Activated B cell treated with CpG ODN at 0.5 μM for 24 hours (primary cell): ENCODE results near the gene SKI. TPM values are rescaled to one million over a fixed set of nuclear protein-coding genes. Genes with fewer than 3 reads are reported as not detected.
"Not testable (repeated sequence)": the region's sequence is repeated elsewhere in the genome, so short reads cannot be mapped to it uniquely, and the experiment has no call there.

ENCODE experiments used
- ATAC-seq: fragments of 200-7000 bp; cut with Tn5 transposase; one replicate; pipeline ENCODE4 v1.10.0; 2021; ENCODE audit warnings: low read depth, mild to moderate bottlenecking, moderate library complexity
- CTCF ChIA-PET: fragments of 350-600 bp; sonication (Branson Sonifier 250); formaldehyde crosslinking; loops from one replicate; lab custom pipeline; 2021; ENCODE audit warnings: antibody characterized with exemption; lab: Charles Lee
- POLR2A ChIA-PET: fragments of 350-600 bp; sonication (Branson Sonifier 250); formaldehyde crosslinking; loops from one replicate; lab custom pipeline; 2021; ENCODE audit warnings: antibody characterized with exemption; lab: Charles Lee
- DNase-seq: peaks from one replicate; pipeline ENCODE4 v3.0.0; 2022
- H3K27ac Mint-ChIP-seq: one replicate; pipeline ENCODE4 v1.8.0; 2020; ENCODE audit warnings: mixed read lengths
- H3K27me3 Mint-ChIP-seq: one replicate; pipeline ENCODE4 v1.8.0; 2021; ENCODE audit warnings: mixed read lengths
- H3K36me3 Mint-ChIP-seq: one replicate; pipeline ENCODE4 v1.8.0; 2021; ENCODE audit warnings: low read depth, mixed read lengths
- H3K4me1 Mint-ChIP-seq: one replicate; pipeline ENCODE4 v1.8.0; 2021; ENCODE audit warnings: mixed read lengths
- H3K4me3 Mint-ChIP-seq: one replicate; pipeline ENCODE4 v1.8.0; 2020; ENCODE audit warnings: mild to moderate bottlenecking, mixed read lengths
- H3K9me3 Mint-ChIP-seq: one replicate; pipeline ENCODE4 v1.8.0; 2020; ENCODE audit warnings: mixed read lengths
- CTCF ChIP-seq: fragments of 200-600 bp; IDR thresholded peaks from one replicate; pipeline ENCODE4 v1.8.0; 2022; ENCODE audit warnings: antibody characterized with exemption, mild to moderate bottlenecking
- intact Hi-C: fragments of 100-400 bp; cut with micrococcal nuclease; formaldehyde crosslinking; loops from one replicate; pipeline ENCODE4 v1.15.1; 2024
- total RNA-seq: library from RNA; stranded (reverse); gene quantifications from 2 replicates; pipeline ENCODE4 v1.2.3, GENCODE V29; 2022

SKI gene
- total RNA-seq, 1 donor from 2014 or later: 37.6 TPM

GRCh38 chr1:2259668-2260402 is 31.7 kb downstream of the SKI start:
- ChIA-PET CTCF (interaction anchor here (1.3 kb wide), 1 partner anchor 65 kb away, joined by 3 read pairs; no protein-coding TSS in a partner anchor), POLR2A (interaction anchor here (1.7 to 2.1 kb wide), 2 partner anchors 25 to 41 kb away, joined by 7 to 9 read pairs; no protein-coding TSS in a partner anchor)
- H3K27me3 Mint-ChIP-seq: no peaks in the 10 kb centered on the region
- no peak for DNase-seq
- peak overlapping the region; percentile 3 for H3K27ac Mint-ChIP-seq
- intact Hi-C loops: loop anchor here (10.0 kb wide), 1 partner anchor 55 kb away; no protein-coding TSS in a partner anchor
- H3K4me1 Mint-ChIP-seq: peaks cover 61% of the 10 kb centered on the region
- no peak for TF ChIP-seq CTCF
- H3K9me3 Mint-ChIP-seq: no peaks in the 10 kb centered on the region
- no peak overlapping the region for H3K4me3 Mint-ChIP-seq
- peaks cover 4% of the 10 kb centered on the region for H3K36me3 Mint-ChIP-seq
- ATAC-seq: no peak

GRCh38 chr1:2260470-2260869 is 32.4 kb downstream of the SKI start:
- H3K27ac Mint-ChIP-seq, H3K27me3 Mint-ChIP-seq, H3K9me3 Mint-ChIP-seq, DNase-seq, H3K4me3 Mint-ChIP-seq, ATAC-seq, intact Hi-C loops: not testable (repeated sequence)
- ChIA-PET CTCF (interaction anchor here (1.3 kb wide), 1 partner anchor 66 kb away, joined by 3 read pairs; no protein-coding TSS in a partner anchor), POLR2A (interaction anchor here (0.9 to 1.2 kb wide), 3 partner anchors 30 to 66 kb away, joined by 3 read pairs; partner anchors contain the start of gene FAAP20)
- Mint-ChIP-seq H3K4me1 (peaks cover 68% of the 10 kb centered on the region), H3K36me3 (peaks cover 10% of the 10 kb centered on the region)

- no peaks in the 10 kb centered on the region for H3K9me3 Mint-ChIP-seq
- POLR2A ChIA-PET: interaction anchor here (0.9 to 1.2 kb wide), 3 partner anchors 30 to 66 kb away, joined by 3 read pairs; partner anchors contain the start of gene FAAP20
- CTCF ChIA-PET: interaction anchor here (0.9 to 1.3 kb wide), 2 partner anchors 51 to 66 kb away, joined by 3 read pairs; no protein-coding TSS in a partner anchor
- DNase-seq (no peak), ATAC-seq (no peak)
- H3K4me1 Mint-ChIP-seq: peaks cover 69% of the 10 kb centered on the region
- TF ChIP-seq CTCF: no peak
- H3K36me3 Mint-ChIP-seq: peaks cover 10% of the 10 kb centered on the region
- no peak overlapping the region for H3K27ac Mint-ChIP-seq
- intact Hi-C loops: no loop called here
- H3K27me3 Mint-ChIP-seq: no peaks in the 10 kb centered on the region
- no peak overlapping the region for H3K4me3 Mint-ChIP-seq
Measured at GRCh38 chr1:2260917-2261316, 32.8 kb downstream of the SKI start.

GRCh38 chr1:2261476-2262395 is 33.6 kb downstream of the SKI start:
- H3K4me3 Mint-ChIP-seq, H3K9me3 Mint-ChIP-seq, intact Hi-C loops, H3K27ac Mint-ChIP-seq, H3K27me3 Mint-ChIP-seq, ATAC-seq, DNase-seq: not testable (repeated sequence)
- H3K4me1 Mint-ChIP-seq: peaks cover 76% of the 10 kb centered on the region
- H3K36me3 Mint-ChIP-seq: peaks cover 12% of the 10 kb centered on the region
- ChIA-PET POLR2A (interaction anchor here (0.6 to 1.2 kb wide), 3 partner anchors 29 to 33 kb away, joined by 3 read pairs; no protein-coding TSS in a partner anchor), CTCF (interaction anchor here (0.9 kb wide), 1 partner anchor 50 kb away, joined by 3 read pairs; no protein-coding TSS in a partner anchor)

- H3K36me3 Mint-ChIP-seq: peaks cover 8% of the 10 kb centered on the region
- H3K27me3 Mint-ChIP-seq: no peaks in the 10 kb centered on the region
- H3K27ac Mint-ChIP-seq: no peak overlapping the region
- intact Hi-C loops: no loop called here
- ATAC-seq (no peak), DNase-seq (no peak)
- H3K9me3 Mint-ChIP-seq: no peaks in the 10 kb centered on the region
- ChIA-PET POLR2A (interaction anchor here (0.5 to 1.5 kb wide), 2 partner anchors 19 to 37 kb away, joined by 3 to 6 read pairs; no protein-coding TSS in a partner anchor), CTCF (no interaction called here)
- peaks cover 42% of the 10 kb centered on the region for H3K4me1 Mint-ChIP-seq
- no peak for TF ChIP-seq CTCF
- no peak overlapping the region for H3K4me3 Mint-ChIP-seq
Measured at GRCh38 chr1:2266301-2266975, 38.3 kb downstream of the SKI start.
